Tibial nerve (tissue), 4 donors: ENCODE measurements around the gene ARL14EP.

Experiments
- CTCF ChIP-seq, 5 experiments: fragments of 200-600 bp in 3 of 5; fragments of 450-650 bp in 2 of 5; sonication (generic) in 3 of 5; IDR thresholded peaks; one replicate each; pipeline ENCODE4 v1.5.1; 2016 to 2019; ENCODE audit warnings: antibody characterized with exemption in 5 of 5, mild to moderate bottlenecking in 3 of 5, moderate library complexity in 2 of 5
- EP300 ChIP-seq, 2 donors: sonication (generic); formaldehyde crosslinking; IDR thresholded peaks; one replicate each; pipeline ENCODE4 v1.6.1; 2017; ENCODE audit warnings: antibody characterized with exemption in 2 of 2, mild to moderate bottlenecking in 1 of 2

- TF ChIP-seq CTCF (IDR thresholded peaks at IDR 0.05) (no peak), EP300 (IDR thresholded peaks at IDR 0.05) (no peak)
Observed at GRCh38 chr11:30381879-30382278, 59.0 kb downstream of the ARL14EP start.
